ENCODE results near the gene MTHFD1L.
"Not testable (repeated sequence)": the region's sequence is repeated elsewhere in the genome, so short reads cannot be mapped to it uniquely, and the experiment has no call there.

Gene MTHFD1L

GRCh38 chr6:151045511-151046222, 180.2 kb downstream of the MTHFD1L start:
- not testable (repeated sequence) for FAIRE-seq

GRCh38 chr6:151051164-151051563, 185.7 kb downstream of the MTHFD1L start:
- no peak for FAIRE-seq

- no peak for FAIRE-seq
Observed at GRCh38 chr6:151052021-151052646, 186.6 kb downstream of the MTHFD1L start.

- no peak for FAIRE-seq
Observed at GRCh38 chr6:151054306-151054705, 188.8 kb downstream of the MTHFD1L start.

- FAIRE-seq: no peak
Observed at GRCh38 chr6:151056230-151056907, 190.9 kb downstream of the MTHFD1L start.

- no peak for FAIRE-seq
Observed at GRCh38 chr6:151057061-151057460, 191.6 kb downstream of the MTHFD1L start.

GRCh38 chr6:151058021-151058733, 192.7 kb downstream of the MTHFD1L start:
- FAIRE-seq: no peak

- FAIRE-seq: no peak
Observed at GRCh38 chr6:151059612-151060095, 194.2 kb downstream of the MTHFD1L start.

- peak; percentile 92 for FAIRE-seq
Observed at GRCh38 chr6:151060096-151060765, 194.7 kb downstream of the MTHFD1L start.

GRCh38 chr6:151060766-151061531, 195.4 kb downstream of the MTHFD1L start:
- FAIRE-seq: no peak

- no peak for FAIRE-seq
Observed at GRCh38 chr6:151063352-151063751, 197.8 kb downstream of the MTHFD1L start.

GRCh38 chr6:151063842-151064647, 198.5 kb downstream of the MTHFD1L start:
- no peak for FAIRE-seq

GRCh38 chr6:151065027-151065815, 199.7 kb downstream of the MTHFD1L start:
- no peak for FAIRE-seq

GRCh38 chr6:151067684-151068596, 202.4 kb downstream of the MTHFD1L start:
- peak; percentile 81 for FAIRE-seq

GRCh38 chr6:151068761-151069312, 203.3 kb downstream of the MTHFD1L start:
- no peak for FAIRE-seq

- no peak for FAIRE-seq
Observed at GRCh38 chr6:151069641-151070040, 204.1 kb downstream of the MTHFD1L start.

- FAIRE-seq: no peak
Observed at GRCh38 chr6:151070631-151071051, 205.1 kb downstream of the MTHFD1L start.

GRCh38 chr6:151071295-151071694, 205.8 kb downstream of the MTHFD1L start:
- FAIRE-seq: no peak

- no peak for FAIRE-seq
Observed at GRCh38 chr6:151073146-151073545, 207.6 kb downstream of the MTHFD1L start.

Data from islet of Langerhans (tissue), 1 donor.